Measurements from ENCODE around the gene C12orf75.

- TF ChIP-seq MYC (IDR thresholded peaks at IDR 0.05; ENCODE audit: low read depth, low read length) (no peak), POLR2AphosphoS5 (IDR thresholded peaks at IDR 0.05; ENCODE audit: insufficient read depth, low read depth, low read length) (no peak)
Measured at GRCh38 chr12:105420046-105420445, 89.6 kb downstream of the C12orf75 start.
